ENCODE results near the gene CLIC5.

Gene CLIC5

DNA sequence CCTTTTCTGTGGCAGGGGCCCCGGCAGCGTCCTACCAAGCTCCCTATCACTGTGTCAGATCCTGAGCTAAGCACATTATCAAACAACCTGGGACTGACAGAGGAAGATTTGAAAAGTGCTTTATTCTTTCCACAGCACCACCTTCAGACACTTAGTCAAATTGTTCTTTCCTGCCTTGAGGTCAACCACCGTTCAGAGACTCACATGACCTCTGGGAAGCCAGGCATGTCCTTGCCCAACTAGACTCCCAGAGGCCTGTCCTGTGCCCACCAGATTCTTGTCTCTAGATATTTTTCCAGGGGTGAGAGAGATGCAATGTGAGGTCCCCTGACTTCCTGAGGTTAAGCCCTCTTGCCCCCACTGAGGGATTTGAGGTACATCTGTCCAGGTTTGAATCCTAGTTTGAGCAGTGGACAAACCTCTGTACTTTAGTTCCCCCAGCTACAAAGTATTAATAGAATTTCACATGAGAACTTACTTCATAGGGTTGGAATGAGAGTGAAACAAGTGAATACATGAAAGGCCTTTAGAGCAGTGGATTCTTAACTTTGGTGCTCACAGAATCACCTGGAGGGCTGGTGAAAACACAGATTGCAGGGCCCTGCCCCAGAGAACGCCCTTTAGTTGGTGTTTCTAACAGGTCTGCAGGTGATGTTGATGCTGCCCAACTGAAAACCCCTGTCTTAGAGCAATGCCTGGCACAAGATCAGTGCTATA is 179.8 kb downstream of the CLIC5 start:
- DNase-seq, result no peak

DNA sequence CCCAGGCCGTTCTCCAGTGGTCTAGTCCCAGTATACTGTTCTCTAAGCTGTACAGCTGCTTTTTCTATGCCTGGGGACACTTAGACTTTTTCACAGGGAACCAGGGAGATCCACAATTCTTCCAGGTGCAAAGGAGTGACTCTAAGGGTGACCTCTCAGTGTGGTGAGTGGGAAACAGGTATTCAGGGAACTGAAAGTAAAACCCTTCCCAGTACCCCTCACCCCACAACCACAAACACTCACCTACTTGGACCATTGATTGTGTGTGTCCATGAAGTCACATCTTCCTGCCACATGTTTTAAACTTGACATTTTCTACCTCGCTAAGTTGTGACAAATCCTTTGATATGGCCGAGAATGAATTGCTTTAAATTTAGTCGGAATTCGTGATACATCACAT is 183.6 kb downstream of the CLIC5 start:
- DNase-seq, result no peak
